Bone marrow (tissue), 2 donors: ENCODE measurements around the gene DNASE2B.

ENCODE experiments used
- DNase-seq, 2 donors: peaks; one replicate each; lab custom pipeline; 2025; lab: John Stamatoyannopoulos, UW

The DNASE2B gene, protein sequence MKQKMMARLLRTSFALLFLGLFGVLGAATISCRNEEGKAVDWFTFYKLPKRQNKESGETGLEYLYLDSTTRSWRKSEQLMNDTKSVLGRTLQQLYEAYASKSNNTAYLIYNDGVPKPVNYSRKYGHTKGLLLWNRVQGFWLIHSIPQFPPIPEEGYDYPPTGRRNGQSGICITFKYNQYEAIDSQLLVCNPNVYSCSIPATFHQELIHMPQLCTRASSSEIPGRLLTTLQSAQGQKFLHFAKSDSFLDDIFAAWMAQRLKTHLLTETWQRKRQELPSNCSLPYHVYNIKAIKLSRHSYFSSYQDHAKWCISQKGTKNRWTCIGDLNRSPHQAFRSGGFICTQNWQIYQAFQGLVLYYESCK

DNA sequence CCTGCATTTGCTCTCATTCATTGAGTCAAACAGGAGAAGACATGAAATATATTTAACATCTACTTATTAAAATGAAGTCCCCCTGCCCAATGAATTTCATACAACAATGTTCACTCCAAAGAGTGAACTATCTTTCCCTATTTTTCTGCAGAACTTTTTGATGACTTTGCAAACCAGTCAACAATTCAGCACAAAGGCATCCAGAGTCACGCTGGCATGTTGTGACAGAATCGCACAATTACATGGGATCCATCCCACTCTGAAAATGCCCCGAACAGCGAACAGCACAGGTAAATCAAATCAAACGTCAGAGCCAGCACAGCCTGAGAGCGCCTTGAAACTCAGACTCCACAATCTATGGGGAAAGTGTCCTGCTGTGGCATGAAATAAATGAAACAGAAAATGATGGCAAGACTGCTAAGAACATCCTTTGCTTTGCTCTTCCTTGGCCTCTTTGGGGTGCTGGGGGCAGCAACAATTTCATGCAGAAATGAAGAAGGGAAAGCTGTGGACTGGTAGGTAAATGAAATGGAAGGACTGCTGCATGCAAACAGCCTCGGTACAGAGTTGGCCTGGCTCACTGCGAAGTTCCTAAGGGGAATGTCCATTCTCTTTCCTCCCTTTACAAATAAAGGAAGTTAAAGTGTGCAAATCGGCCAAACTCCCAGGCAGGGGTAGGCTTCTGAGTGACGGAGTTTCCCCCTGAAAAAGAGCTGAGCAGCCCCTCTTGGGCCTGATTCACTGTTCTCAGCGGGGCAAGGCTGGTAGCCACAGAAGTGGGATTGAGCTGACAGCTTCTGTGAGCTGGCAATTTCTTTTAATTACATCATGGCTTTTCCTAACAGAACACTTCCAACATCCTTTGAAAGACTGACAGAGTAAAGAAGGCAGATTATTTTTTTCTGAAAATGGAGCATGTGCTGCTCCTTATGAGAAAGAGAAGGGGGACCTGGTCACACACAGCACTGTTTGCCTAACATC is at the start of gene DNASE2B:
Gene DNASE2B, plus strand, starts transcription at position 310 of the 981 bp plus-strand sequence. Its CDS starts 81 bp downstream, at position 391.
- no peak for DNase-seq

DNA sequence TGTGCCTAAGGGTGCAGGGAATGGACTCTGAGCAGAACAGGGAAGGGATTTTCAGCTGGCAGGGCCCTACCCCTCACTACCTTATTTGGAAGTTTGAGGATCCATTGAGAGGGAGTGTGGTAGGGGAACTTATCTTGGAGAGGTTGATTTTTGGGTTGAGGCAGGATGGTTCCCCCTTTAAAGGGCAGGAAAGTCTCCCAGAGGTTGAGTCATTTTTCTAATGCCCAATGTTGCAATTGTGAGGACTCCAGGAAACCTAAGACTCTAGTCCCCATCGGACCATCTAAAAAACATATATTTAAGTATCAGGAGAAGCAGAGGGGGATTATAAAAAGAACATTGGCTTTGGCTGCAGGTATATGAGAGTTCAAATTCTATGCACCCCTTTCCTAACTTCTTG is 49.5 kb upstream of the DNASE2B start:
- no peak for DNase-seq

DNA sequence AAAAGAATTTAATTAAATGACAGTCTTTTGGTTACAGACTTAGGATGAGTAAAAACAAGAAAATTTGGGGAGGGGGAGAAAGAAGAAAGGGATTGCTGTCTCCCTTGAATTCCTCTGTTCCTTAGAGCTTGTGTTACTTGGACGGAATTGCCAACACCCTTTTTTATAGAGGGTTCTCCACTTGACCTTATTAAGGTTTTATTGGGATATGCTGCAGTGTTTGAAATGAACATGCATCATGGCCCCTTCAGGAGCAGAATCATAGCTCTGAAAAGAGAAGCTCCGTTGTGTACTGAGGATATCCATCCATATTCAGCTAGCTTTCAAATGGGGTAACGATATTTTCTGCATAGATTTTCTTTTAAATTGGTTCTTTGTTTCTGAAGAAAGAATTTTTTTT is 48.2 kb upstream of the DNASE2B start:
- no peak for DNase-seq

DNA sequence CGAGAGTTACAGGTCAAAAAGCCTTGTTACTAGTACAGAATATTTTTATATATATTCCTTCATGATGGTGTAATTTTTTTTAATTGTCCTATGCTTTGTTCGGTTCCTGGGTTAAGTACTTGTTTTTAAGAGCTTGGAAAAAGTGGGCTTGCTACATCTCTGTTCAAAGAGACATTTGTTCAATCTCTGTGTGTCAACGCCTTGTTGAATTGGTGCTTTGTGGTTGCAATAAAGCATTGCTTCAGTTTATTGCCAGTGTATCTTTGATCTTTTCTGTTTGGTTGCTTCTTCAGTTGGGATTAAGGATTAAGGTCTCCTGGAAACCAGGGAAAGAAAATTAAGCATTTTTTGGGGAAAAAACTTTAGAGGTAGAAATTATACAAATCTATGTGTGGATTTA is 47.7 kb upstream of the DNASE2B start:
- DNase-seq, result no peak

DNA sequence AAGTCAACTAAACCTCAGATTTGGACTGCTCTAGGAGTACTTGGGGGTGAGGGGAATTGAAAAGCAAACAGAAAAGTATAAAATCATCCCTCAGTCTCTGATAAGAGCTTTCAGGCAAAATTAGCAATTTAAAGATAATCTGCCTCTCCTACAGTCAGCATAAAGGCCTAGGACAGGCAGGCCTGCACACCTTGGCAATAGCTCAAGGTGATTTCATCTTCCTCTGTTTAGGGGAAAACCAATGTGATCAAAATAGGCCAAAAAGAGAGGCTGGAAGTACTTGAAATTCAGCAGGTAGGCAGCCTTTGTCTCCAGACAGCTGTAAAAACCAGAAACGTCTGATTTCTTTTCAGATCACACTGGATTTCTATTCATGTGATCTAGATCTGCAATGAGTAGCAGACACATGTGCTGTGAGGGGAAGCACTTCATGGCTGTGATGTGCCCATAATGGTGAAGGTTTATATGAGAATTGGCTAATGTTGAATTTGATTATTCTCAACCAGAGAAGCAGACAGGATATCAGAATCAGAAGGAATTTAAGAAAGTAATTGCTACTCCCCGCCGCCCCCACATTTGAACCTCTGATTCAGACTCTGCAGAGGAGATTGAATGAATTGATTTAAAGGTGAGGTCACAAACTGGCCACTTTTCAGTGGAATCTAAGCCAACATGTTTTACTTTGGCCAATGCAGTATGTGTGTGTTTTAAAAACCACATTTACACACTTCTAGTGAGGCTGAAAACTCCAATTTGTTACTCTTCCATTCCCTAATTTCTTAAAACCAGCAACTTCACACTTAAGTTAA is 45.8 kb upstream of the DNASE2B start:
- DNase-seq, result no peak

DNA sequence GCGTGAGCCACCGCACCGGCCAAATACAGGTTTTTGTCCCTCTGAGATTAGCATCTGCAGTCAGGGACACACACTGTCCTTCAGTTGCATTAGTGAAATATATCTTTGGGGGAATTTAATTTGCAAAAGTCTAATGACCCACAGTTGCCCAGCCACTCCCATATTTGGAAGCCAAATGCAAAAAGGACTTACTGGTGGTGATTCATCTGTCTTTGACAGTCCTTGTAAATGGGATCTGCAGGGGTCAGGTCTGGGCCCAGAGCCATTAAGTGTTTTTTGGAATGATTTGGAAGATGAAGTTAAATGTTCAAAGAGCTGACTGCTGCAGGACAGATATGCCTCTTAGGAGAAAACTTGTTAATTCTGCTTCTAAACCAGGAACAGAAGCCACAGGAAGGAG is 44.6 kb upstream of the DNASE2B start:
- no peak for DNase-seq

DNA sequence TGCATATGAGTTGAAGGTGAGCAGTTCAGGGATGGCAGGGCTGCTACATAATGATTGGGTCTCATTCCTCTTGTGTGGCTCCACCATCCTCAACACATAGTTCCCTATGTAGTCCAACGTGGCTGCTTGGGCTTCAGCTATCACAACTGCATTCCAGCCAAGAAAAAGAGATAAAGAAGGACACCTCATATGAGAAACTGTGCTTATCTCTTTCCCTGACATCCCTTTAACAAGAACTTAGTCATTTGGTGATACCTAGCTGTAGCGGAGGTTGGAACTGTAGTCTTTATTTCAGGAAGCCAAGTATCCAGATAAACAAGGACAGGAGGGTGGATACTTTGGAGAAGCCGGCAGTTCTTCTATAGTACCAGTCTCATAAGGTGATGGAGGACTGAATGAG is 42.7 kb upstream of the DNASE2B start:
- no peak for DNase-seq

DNA sequence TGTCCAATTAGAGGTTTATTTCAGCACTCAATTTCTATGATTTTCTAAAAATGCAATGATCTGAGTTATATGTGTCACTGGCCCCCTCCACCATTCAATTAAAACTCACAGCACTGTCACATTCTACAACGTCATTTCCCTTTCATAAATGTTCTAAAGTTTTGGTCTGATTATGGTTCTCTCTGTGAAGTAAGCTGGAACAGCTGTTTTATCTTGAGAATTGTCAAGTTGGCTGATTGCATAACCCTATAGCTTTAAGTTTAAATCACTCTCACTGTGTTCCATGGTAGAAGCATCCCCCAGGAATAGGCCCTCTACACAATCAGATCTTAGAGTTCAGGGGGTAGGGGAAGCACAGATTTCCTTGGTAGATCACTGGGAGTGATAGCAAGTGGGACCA is 41.4 kb upstream of the DNASE2B start:
- DNase-seq, result no peak

DNA sequence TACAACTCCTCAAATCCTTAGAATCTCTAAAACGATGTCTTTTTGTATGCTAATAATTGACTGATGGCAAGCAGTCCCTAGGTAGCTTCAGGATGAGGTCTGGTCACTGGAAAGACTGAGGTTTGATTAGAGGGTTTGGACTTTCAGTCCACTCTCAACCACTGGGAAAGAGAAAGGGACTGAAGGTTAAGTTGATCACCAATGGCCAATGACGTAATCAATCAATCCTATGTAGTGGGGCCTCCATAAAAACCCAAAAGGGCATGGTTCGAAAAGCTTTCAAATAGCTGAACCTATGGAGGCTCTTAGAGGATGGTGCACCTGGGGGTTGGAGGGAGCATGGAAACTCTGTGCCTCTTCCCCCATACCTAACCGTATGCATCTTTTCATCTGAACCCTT is 39.6 kb upstream of the DNASE2B start:
- no peak for DNase-seq

DNA sequence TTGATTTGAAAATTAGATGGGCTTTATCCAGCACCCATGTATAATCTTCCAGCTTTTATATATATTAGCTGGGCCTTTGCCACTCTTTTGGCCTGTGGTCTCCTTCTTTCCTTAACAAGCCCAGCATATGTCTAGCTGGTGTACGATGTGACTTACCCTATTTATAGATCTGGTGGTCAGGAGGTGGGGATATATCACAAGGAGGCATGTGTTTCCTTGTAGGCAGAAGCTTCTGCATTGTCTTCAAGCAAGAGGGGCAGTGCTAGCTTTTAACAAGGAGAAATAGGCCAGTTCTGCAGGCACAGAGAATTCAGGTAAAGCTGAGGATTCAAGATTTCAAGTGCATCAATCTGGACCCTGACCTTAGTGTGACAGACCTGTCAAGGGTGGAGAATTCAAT is 38.0 kb upstream of the DNASE2B start:
- peak in 1 of 2 donors; percentile 9 for DNase-seq

DNA sequence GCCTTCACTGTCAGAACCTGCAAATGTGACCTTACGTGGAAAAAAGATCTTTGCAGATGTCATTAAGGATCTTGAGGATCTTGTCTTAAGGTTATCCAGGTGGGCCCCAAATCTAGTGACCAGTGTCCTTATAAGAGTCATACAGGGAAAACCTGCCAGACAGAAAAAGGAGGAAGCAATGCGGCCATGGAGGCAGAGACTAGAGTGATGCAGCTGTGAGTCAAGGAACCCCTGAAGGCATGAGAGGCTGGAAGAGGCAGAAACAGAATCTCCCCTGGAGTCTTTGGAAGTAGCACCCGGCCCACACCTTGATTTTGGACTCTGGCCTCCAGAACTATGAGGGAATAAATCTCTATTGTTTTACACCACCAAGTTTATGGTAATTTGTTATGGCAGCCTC is 36.5 kb upstream of the DNASE2B start:
- no peak for DNase-seq

DNA sequence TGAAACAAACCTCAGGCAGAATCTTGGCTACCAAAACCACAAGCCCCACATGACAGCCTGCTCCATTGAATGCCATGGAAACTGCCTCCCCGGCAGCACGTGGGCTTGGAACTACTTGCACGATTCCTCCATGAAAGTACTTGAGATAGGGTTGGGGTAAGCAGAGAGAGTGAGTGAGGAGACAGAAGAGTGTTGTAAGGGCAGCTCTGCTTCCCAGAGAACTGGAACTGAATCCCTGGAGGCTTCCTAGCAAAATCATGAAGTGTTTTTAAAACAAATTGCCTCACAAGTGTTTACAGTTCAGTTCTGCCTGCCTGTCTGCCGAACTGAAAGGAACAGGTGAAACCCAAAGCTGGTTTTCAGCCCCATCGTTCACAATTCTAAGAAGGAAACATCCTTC is 35.3 kb upstream of the DNASE2B start:
- DNase-seq, result no peak

DNA sequence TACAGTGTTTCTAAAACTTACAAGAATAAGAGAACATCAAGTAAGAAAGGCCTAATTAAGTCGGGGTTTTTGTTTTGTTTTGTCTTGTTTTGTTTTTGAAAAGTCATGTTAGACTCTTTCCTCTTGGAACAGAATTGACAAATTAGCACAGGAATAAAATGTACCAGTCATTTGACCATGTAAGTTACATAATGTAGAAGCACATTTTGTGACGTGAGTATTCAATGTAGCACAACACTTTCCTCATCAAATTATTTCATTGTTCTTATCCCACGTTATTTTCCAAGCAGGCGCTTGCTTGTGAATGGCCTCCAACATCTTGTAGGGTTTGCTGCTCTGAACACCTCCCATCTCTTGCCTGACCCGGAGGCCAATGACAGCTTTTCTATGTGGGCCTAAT is 34.7 kb upstream of the DNASE2B start:
- DNase-seq, result no peak

DNA sequence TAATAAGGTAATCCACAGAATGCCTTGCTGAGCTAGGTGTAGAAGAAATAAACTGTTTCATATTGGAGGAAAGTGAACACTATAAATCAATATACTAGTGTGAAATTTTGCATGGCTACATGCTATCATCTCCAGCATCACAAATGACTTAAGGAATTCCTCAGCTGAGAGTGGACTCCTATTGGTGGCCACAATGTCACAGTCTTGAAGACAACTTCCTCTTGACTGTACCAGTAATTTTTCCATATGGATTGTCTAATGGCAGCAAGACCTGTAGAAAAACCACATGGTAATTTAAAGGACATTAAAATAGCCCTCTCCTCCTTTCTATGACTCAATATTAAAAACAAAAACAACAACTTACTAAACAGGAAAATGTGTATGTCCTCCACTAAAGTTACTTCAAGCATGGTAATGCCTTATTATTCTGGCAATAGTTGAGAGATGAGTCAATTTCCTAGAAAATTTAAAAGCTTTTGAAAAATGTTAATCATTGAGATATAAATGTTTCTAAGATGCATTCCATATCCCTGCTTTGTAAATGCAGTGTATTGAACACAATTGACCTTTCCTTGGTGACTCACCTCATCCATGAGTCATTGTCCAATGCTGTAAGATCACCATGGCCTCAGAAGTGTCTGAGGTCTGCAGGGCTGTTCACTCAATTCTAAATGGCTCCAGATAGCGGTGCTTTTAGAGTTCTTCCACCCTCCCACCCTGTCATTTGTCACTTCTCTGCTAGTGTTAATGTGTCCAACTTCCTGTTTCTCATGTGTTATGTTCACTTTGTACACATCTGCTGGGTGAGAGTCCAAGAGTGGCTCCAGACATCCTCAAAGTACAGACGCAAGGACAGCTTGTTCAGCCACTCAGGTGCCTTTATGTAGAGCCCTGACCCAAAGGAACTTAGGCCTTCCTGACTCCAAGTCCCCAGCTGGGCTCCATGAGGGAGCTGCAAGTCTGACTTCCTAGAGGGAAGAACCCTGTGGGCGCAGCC is 32.8 kb upstream of the DNASE2B start:
- peak; percentile 7 to 72 for DNase-seq

DNA sequence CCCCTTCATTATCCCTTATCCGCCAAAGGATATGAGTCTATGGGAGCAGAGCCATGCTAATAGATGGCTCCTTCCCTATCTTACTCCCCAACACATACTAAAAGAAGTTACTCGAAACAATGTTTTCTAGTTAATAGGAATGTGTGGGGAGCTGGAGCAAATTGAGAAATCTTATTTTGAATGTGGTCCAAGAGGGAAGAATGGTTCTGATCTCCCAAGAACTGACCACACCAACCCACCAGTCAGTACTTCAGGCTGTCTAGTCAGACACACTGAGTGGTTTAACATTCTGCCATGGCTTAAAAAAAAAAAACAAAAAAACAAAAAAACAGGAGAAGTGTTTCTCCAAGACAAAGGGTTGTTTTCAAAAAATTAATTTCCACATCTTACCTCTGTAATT is 31.5 kb upstream of the DNASE2B start:
- no peak for DNase-seq

DNA sequence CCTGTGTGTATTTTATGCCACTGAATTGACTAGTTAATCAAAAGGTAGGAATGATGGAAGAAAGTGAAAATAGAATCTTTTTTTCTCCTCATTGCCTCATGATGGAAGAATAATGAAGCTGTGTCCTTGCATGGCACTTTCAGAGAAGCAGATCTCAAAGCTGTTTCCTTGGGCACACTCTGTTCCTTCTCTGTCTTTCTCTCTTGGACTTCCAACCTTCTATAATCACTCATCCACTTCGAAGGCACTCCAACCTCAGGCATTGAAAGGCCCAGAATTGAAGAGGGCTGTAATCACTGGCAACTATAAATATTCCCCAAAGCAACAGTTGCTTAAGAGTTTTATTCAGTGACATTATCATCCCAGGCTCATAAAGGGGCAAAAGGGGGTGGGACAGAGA is 31.1 kb upstream of the DNASE2B start:
- DNase-seq, result no peak

DNA sequence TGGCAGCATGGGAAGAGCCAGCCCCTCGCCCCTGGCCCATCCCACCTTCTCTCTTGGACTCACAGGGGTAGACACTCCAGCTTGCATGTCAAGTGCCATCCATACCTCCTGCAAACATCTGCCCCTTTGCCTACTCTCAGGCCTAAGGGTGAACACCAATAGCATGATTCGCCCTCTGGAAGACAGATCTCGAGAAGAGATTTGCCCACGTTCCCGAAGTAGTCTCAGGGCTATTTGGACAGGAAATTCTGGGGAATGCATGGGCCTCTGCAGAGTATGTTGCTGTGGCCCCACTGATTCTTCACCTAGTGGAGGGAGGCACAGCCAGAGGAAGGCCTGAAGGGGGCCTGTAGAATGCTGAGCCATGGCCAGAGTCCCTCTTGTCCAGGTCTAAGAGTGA is 29.8 kb upstream of the DNASE2B start:
- no peak for DNase-seq

DNA sequence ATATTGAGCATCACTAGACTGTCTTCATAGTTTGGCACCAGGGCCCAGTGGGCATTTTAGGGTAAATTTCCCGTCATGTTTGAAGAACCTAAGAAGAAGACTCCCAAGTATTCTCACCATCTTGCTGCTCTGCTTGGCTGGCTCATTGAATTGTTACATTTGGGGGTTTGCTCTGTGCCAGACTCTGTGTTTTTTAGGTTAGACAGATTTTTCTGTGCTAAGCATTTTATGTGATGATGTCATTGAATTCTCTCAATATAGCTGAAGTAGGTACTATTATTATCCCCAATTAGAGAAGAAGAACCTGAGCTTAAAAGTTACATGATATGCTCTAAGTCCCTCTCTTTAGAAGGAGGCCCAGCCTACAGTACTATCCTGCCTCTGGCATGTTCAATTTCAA is 28.0 kb upstream of the DNASE2B start:
- no peak for DNase-seq

DNA sequence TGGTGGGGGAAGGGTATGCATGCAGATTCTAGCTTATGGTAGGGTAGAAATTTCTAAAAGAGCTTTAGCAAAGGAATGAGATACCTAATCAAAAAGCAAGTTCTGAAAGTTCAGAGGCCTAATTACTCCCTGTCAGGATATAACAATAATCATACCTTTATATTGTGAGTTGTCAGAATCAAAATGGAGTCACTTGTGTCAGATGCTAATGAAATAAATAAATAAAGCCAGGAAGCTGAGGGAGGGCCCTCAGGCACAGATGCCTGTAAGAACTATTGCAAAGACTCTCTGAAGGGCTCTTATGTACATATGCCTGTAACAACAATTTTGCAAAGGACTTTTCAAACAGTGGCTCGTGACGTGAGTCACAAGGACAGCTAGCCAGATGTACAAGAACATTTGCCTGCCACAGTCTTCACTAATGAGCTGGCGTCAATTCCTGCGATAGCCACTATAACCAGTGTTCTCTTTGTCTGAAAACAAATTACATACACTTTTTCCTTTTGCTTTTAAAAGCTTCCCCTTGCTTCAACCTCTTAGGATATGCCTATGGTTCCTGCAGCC is 27.4 kb upstream of the DNASE2B start:
- no peak for DNase-seq

DNA sequence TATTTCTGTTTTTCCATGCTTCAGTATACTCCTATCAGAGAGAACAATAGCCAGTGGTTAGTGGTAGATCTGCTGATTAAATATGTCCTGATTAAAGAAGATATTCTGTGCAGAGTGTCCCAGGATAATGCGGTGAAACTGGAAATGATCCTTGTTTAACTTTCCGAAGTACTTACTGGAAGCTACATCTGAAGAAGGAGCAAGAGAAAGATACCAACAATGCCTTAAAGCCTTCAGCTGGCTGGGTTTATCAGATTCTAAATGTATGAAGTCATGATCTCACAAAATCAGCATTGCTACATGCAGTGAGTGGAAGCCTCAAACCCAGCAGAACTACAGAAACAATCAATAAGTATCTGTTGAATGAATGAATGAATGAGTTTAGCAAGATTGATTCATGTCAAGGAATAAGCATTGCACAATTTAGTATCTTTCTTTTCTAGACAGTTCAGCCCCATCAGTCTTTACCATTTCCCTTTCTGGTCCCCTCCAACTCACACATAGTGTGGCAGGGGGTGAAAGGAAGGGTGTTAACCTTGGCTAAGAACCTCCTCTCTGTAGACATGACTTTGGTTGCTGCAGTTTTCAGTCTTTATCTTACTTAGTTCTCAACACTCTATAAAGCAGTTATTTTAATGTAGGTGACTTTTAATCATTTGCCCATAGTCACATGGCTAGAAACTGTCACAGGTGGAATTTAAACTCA is 24.7 kb upstream of the DNASE2B start:
- no peak for DNase-seq
